Effector CD8-positive, alpha-beta T cell (primary cell): ENCODE results near the gene CAPN2.
A peak's percentile ranks its signal among the peaks of the same experiment; 100 is the strongest.
"Not testable (repeated sequence)": the region's sequence is repeated elsewhere in the genome, so short reads cannot be mapped to it uniquely, and the experiment has no call there.

Experiments used
- DNase-seq: peaks from one replicate; lab custom pipeline; 2025; lab: John Stamatoyannopoulos, UW

The CAPN2 gene

GRCh38 chr1:223739366-223740037 is 27.2 kb downstream of the CAPN2 start:
- DNase-seq = no peak

DNA sequence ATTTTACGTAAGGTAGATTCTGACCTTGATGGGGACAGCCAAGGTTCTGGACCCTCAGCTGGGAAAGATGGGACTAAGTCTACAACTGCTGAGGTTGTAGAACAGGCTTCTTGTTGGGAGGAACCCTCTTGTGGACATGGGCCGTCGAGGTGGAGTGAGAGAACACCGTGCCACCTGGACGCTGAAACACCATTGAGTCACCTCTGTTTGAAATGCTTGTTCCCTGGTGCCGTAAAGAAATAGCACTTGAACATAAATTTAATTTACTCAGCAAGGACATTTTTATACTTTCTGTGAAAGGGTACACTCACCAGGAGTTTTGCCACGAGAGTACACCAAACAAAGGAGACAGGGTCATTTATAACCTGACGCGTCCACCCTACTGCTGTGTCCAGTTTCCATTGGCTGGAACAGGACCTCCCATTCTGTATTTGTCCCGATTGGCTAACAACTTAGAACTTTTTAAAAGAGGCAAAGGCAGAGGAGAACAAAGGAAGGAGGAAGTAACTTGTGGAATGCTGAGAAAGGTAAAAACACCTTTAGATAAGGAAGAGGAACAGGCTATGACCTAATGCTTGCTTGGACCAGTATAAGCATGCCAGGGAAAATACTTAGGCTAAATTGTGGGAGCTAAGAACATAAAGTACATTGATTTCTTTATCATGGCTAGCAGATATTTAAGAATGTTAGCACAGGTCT is 27.8 kb downstream of the CAPN2 start:
- not testable (repeated sequence) for DNase-seq

DNA sequence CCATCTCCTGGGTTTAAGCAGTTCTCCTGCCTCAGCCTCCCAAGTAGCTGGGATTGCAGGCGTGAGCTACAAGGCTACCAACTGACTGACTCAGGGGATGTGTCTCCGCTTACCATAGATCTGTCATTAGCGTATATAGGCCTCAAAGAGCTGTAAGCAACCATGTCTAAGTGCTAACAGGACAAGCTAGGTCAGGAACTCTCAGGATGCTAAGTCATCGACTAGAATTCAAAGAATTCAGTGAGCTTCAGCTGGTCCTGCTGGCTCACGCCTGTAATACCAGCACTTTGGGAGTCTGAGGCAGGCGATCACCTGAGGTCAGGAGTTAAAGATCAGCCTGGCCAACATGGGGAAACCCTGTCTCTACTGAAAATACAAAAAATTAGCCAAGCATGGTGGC is 29.5 kb downstream of the CAPN2 start:
- no peak for DNase-seq

DNA sequence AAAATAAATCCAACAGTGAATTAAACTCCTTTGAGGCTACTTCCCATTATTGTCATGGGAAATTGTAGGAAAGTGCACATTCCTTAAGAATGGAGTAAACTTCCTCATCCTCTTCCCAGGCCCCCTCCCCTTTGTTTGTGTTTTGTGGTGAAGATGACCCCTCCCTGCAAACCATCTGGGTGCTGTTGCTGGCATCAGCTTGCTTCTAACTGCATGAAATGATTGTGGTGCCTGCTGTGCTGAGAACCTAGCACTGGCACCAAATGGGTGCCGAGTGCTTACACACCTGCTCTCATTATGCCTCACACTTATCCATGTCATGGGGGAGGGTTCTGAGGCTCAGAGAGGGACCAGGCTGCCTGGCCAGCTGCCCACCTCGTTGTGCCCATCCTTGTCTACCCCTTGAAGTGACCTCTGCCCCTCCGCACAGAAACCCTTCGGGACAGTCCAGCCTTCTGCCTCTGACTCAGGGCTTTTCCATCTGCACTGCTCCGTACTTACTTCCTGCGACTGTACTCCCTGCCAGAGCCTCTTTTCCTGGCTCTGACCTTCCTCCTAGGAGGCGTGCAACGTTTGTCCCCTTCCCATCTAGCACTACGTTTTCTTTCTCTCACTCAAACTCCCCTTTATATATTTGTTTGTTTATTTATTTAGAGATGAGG is 30.6 kb downstream of the CAPN2 start:
- no peak for DNase-seq

- DNase-seq = no peak
Measured at GRCh38 chr1:223745731-223746130, 33.4 kb downstream of the CAPN2 start.

GRCh38 chr1:223747838-223748335 is 35.5 kb downstream of the CAPN2 start:
- no peak for DNase-seq

- no peak for DNase-seq
Measured at GRCh38 chr1:223748405-223748772, 36.0 kb downstream of the CAPN2 start.

- peak; percentile 47 for DNase-seq
Measured at GRCh38 chr1:223748773-223749733, 36.7 kb downstream of the CAPN2 start.

- DNase-seq = no peak
Measured at GRCh38 chr1:223750730-223751570, 38.6 kb downstream of the CAPN2 start.

GRCh38 chr1:223751696-223752095 is 39.4 kb downstream of the CAPN2 start:
- no peak for DNase-seq

DNA sequence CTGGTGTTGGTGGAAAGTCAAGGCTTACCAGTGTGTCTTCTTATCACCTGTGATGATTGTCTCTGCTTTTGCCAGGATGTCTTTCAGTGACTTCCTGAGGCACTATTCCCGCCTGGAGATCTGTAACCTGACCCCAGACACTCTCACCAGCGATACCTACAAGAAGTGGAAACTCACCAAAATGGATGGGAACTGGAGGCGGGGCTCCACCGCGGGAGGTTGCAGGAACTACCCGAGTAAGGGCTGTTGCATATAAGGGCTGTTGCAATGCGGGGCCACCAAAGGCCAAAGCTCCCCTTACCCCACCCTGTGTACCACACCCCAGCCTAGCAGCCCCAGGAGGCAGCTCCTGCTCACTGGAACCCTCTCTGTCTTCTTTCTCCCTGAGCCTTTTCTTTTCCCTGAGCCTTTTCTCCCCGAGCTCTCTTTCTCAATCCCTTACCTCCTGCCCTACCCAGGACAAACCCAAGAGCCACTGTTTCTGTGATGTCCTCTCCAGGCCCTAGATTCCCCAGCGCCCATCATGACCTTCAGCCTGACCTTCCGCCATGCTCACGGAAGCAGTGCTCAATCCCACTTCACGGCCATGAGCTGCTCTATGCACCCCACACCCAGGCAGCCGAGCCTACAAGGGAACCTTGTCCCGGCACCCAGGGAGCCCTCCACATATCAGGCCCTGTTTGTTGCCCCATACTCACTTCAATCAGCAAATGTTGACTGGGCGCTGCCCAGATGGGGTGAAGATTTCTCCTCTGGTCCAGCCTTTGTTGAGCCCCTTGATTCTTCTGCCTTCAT is 40.6 kb downstream of the CAPN2 start:
- DNase-seq = no peak

- no peak for DNase-seq
Measured at GRCh38 chr1:223754681-223755431, 42.5 kb downstream of the CAPN2 start.

GRCh38 chr1:223755432-223755792 is 43.1 kb downstream of the CAPN2 start:
- no peak for DNase-seq

GRCh38 chr1:223755992-223756775 is 43.8 kb downstream of the CAPN2 start:
- no peak for DNase-seq

GRCh38 chr1:223756806-223757700 is 44.7 kb downstream of the CAPN2 start:
- no peak for DNase-seq

- DNase-seq = no peak
Measured at GRCh38 chr1:223758734-223759133, 46.4 kb downstream of the CAPN2 start.

DNA sequence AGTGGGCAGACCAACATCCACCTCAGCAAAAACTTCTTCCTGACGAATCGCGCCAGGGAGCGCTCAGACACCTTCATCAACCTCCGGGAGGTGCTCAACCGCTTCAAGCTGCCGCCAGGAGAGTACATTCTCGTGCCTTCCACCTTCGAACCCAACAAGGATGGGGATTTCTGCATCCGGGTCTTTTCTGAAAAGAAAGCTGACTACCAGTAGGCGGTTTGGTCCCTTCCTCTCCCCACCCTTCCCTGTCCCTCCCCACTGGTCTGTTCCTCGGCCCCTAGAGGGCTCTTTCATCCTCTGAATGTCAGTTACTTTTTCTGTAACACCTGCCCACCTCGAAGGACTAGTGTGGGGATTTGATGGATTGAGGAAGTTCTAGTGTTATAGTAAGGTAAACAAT is 46.9 kb downstream of the CAPN2 start:
- DNase-seq = no peak

DNA sequence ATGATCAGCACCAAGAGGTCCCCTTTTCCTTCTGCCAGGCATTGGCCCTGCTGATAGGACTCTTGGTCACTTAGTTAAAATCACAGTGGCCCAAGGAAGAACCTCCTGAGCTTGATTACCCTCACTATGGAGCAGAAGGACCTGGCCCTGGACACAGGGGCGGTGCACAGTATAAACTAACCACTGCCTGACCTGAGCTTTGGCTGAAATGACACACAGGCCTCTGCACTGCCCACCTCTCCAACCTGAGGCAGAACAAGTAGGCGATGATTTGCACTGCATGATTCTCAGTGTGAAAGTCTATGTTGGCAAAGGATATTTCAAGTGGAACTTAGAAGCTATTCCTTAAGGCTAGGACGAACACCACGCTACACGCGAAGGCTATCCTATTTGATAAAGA is 48.5 kb downstream of the CAPN2 start:
- no peak for DNase-seq
